ENCODE results near the gene LTC4S.

LTC4S gene

DNA sequence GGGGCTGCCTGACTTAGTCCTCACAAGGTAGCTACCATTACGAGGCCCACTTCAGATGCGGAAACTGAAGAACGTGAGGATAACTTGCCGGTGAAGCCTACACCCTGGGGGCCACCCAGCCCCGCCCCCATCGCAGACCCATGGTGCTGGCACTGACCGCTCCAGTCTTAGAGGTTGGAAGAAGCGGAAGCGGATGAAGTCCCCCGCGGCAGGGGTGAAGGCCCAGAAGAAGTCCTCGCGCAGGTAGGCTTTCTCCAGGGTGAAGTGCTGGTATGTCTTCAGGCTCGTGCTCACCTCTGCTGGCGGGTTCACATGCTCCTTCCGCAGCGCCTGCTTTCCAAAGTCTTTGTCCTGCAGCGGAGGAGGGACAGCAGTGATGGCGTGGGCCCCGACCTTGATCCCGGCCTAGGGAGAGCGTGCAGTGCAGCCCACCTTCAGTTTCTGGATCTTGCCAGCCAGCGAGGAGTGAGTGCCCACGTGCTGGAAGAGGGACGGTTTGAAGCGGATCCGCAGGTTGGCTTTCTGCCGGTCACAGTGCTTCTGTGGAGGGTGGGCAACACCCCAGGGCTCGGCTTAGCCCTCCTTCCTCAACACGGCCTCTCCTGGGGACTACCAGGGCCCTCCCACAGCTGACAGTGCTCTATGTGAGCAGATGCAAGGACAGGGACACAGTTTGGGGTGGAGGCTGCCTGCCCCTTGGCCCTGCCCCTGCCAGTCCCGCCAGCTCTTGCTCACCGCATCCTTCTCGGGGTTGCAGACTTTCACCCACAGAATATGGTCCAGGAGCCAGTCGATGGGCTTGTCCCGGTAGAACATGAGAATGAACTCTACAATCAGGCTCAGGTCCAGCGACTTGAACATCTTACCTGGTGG is 5.2 kb downstream of the LTC4S start:
- TF ChIP-seq CSRNP3 (CRISPR knock-in tag; IDR thresholded peaks at IDR 0.05), result no peak
- no peak for TF ChIP-seq TOX (CRISPR knock-in tag; IDR thresholded peaks at IDR 0.05; ENCODE audit: borderline replicate concordance)
- TF ChIP-seq, protein P1, sequence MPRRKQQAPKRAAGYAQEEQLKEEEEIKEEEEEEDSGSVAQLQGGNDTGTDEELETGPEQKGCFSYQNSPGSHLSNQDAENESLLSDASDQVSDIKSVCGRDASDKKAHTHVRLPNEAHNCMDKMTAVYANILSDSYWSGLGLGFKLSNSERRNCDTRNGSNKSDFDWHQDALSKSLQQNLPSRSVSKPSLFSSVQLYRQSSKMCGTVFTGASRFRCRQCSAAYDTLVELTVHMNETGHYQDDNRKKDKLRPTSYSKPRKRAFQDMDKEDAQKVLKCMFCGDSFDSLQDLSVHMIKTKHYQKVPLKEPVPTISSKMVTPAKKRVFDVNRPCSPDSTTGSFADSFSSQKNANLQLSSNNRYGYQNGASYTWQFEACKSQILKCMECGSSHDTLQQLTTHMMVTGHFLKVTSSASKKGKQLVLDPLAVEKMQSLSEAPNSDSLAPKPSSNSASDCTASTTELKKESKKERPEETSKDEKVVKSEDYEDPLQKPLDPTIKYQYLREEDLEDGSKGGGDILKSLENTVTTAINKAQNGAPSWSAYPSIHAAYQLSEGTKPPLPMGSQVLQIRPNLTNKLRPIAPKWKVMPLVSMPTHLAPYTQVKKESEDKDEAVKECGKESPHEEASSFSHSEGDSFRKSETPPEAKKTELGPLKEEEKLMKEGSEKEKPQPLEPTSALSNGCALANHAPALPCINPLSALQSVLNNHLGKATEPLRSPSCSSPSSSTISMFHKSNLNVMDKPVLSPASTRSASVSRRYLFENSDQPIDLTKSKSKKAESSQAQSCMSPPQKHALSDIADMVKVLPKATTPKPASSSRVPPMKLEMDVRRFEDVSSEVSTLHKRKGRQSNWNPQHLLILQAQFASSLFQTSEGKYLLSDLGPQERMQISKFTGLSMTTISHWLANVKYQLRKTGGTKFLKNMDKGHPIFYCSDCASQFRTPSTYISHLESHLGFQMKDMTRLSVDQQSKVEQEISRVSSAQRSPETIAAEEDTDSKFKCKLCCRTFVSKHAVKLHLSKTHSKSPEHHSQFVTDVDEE (CRISPR knock-in tag; IDR thresholded peaks at IDR 0.05), result no peak
- TF ChIP-seq ZNF565 (CRISPR knock-in tag; conservative IDR thresholded peaks at IDR 0.05; ENCODE audit: low read depth), result no peak
- TF ChIP-seq ZNF8 (CRISPR knock-in tag; IDR thresholded peaks at IDR 0.05), result no peak
- TF ChIP-seq PPARA (CRISPR knock-in tag; IDR thresholded peaks at IDR 0.05; ENCODE audit: borderline replicate concordance), result no peak
- TF ChIP-seq RARB (CRISPR knock-in tag; IDR thresholded peaks at IDR 0.05), result no peak
- no peak for TF ChIP-seq ISL1 (CRISPR knock-in tag; IDR thresholded peaks at IDR 0.05)
- TF ChIP-seq BACH2 (CRISPR knock-in tag; IDR thresholded peaks at IDR 0.05; ENCODE audit: borderline replicate concordance), result no peak
- no peak for TF ChIP-seq ZC3H10 (CRISPR knock-in tag; IDR thresholded peaks at IDR 0.05)
- no peak for TF ChIP-seq TCF4 (CRISPR knock-in tag; IDR thresholded peaks at IDR 0.05; ENCODE audit: borderline replicate concordance)
- TF ChIP-seq CSDC2 (CRISPR knock-in tag; IDR thresholded peaks at IDR 0.05), result no peak
- ATAC-seq, result no peak

DNA sequence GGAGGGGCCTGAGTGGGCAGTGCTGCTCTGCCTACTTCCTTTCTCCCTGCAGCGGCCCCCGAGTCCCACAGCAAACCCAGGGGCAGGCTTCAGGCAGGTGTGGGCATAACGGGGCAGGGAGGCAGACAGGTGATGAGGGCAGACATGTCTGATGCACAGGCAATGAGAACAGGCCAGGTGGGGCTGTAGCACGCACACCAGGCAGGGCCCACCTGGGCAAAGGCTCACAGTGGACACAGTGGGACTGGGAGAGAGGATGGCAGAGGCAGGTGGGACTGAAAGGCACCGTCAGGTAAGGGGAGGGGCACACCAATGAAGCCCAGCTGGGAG is 5.8 kb downstream of the LTC4S start:
- TF ChIP-seq, protein P1 (CRISPR knock-in tag; IDR thresholded peaks at IDR 0.05), result no peak
- TF ChIP-seq OSR1 (CRISPR knock-in tag; IDR thresholded peaks at IDR 0.05) (no peak), PPARA (CRISPR knock-in tag; IDR thresholded peaks at IDR 0.05; ENCODE audit: borderline replicate concordance) (no peak), SNAI2 (CRISPR knock-in tag; IDR thresholded peaks at IDR 0.05) (no peak), ZFP30 (CRISPR knock-in tag; IDR thresholded peaks at IDR 0.05) (no peak), CSDC2 (CRISPR knock-in tag; IDR thresholded peaks at IDR 0.05) (no peak), ARNTL (CRISPR knock-in tag; IDR thresholded peaks at IDR 0.05; ENCODE audit: borderline replicate concordance, low read depth) (no peak), CSRNP3 (CRISPR knock-in tag; IDR thresholded peaks at IDR 0.05) (no peak)
- TF ChIP-seq, protein P2, sequence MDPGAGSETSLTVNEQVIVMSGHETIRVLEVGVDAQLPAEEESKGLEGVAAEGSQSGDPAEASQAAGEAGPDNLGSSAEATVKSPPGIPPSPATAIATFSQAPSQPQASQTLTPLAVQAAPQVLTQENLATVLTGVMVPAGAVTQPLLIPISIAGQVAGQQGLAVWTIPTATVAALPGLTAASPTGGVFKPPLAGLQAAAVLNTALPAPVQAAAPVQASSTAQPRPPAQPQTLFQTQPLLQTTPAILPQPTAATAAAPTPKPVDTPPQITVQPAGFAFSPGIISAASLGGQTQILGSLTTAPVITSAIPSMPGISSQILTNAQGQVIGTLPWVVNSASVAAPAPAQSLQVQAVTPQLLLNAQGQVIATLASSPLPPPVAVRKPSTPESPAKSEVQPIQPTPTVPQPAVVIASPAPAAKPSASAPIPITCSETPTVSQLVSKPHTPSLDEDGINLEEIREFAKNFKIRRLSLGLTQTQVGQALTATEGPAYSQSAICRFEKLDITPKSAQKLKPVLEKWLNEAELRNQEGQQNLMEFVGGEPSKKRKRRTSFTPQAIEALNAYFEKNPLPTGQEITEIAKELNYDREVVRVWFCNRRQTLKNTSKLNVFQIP (CRISPR knock-in tag; IDR thresholded peaks at IDR 0.05; ENCODE audit: borderline replicate concordance, low read depth), result no peak
- ATAC-seq, result no peak

DNA sequence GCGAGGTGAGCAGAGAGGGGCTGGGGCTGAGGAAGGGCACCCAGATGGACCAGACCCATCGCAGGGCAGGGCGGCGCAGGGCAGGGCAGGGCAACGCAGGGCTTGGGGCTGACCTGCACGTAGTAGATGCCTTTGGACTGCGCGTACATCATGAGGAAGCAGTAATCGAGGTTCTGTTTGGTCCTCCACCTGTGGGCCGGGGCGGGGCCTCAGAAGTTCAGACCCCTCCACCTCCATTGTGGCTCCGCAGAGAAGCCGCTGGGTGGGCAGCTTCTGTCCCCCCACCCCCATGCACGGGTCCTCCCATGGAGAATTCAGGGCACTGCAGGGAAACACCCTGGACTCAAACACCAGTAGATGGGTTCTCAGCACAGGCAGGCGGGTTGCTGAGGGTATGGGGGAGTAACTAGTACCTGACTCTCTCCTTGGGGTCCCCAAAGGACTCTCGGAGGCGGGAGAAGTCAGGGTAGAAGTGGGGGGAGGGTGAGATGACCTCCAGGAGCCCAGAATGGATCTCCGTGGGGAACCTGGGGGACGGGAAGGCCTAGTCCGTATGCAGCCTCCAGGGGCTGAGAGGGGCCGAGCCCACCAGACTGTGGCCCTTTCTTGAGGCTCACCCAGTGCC is 6.4 kb downstream of the LTC4S start:
- TF ChIP-seq, protein P1 (CRISPR knock-in tag; IDR thresholded peaks at IDR 0.05), result no peak
- TF ChIP-seq TCF4 (CRISPR knock-in tag; IDR thresholded peaks at IDR 0.05; ENCODE audit: borderline replicate concordance), result no peak
- ATAC-seq, result no peak

Data from SK-N-SH treated with all-trans-retinoic acid at 6 μM for 48 hours (cell line).